Activated CD4-positive, alpha-beta T cell treated with anti-CD3 and anti-CD28 coated beads, Interleukin-10, Interleukin-2, amounts not matched to agents 100 ng/mL and 50 ng/mL, durations not matched to agents 16 hours and 8 hours (primary cell): Measurements from ENCODE around the gene ABCA9.

ENCODE experiments used
- DNase-seq: peaks from one replicate; pipeline ENCODE4 v3.0.0-alpha.2; 2020

Gene ABCA9

DNA sequence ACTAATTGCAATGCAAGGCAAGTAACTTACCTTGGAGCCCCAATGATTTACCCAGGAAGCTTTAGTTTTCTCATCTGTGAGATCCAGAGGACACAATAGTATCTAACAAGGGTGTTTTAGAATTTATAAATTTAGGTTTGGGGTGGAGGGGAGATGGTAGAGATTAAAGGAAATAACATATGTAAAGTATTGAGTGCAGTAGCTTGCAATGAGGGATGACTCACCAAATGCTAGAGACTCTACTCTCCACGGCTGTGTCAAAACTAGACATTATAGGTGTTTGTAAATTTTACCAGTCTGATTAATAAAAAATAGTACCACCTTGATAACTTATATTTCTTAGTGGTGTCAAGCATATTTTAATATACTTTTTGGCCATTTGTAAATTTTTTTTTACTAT, 3.7 kb upstream of the ABCA9 start:
- no peak for DNase-seq

DNA sequence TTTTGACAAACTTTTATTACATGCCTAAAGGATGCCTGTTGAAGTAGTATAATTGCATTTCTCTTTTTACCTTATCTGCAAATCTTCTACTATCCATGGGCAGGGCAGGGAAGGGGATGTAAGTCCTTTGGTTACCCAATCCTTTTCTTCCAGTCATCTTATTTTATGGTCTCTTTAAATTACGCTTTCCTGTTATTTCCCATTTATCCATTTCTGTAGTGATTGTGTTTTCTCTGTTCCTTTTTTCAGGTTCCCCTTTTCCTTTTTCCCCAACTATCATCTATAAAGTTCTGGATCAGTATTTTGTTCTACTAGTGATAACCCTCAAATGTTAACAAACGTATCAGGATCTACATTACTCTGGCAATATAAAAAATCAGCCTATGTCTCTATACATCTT, 3.3 kb upstream of the ABCA9 start:
- DNase-seq, result no peak

DNA sequence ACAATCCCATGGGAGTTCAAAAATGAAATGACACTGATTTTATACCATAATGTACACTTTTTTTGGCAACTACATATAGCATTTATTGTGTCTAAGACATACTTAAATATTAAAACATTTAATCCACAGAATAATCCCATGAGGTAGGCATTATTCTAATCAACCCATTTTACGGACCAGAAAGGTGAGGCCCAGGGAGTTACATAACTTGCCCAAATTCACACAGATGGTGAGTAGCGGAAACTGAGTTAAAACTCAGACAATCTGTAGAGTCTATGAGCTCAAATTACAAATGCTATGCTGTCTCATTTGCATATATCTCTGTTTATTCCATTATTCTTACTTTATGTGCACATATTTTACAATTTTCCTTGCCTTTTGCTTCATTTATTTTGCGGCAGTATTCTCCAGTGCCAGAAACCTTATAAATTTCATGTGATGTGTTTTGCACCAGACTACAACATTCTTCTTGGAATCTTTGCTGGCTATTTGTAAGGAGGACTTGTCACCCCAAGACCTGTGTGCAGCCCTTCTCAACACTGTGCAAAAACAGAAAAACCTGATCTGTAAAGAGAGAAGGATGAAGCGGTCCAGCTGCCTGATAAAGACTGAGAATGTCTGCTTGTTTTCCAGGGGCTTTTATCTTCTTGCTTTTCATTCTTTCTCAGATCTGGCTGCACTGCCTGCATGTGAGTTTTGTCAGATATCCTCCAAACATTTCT, 2.3 kb upstream of the ABCA9 start:
- no peak for DNase-seq

- DNase-seq, result no peak
These were observed 1.2 kb upstream of the ABCA9 start for GRCh38 chr17:69061721-69062556.

DNA sequence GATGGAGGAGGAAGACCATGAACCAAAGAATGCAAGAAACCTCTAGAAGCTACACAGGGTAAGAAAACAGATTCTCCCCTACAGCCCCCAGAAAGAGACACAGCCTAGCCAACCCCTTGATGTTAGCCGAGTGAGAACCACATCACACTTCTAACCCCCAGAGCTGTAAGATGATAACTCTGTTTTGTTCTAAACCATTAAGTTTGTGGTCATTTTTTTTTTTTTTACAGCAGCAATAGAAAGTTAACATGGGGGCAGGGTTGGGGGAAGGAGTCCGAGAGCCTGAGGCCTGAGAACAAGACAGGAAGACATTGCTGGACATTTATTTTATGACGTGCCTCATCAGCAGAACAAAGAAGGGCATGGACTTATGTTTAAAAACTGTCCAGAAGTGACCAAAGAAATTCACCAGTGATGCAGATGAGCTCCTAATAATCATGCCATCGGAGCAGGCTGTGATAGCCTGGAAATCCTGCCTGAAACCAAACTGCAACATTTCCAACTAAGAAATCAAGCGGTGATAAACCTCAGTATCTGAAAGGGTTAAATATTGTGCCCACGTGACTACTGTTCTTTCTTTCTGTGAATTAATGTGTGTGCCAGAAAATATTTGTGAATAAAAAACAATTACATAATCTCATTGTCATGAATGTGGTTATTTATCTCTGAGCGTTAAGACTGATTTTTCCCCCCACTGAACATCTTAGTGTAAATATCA, 1.1 kb downstream of the ABCA9 start:
- DNase-seq, result no peak

GRCh38 chr17:69058165-69058564, 2.6 kb downstream of the ABCA9 start:
- DNase-seq, result no peak

GRCh38 chr17:69057280-69057679, 3.4 kb downstream of the ABCA9 start:
- no peak for DNase-seq

DNA sequence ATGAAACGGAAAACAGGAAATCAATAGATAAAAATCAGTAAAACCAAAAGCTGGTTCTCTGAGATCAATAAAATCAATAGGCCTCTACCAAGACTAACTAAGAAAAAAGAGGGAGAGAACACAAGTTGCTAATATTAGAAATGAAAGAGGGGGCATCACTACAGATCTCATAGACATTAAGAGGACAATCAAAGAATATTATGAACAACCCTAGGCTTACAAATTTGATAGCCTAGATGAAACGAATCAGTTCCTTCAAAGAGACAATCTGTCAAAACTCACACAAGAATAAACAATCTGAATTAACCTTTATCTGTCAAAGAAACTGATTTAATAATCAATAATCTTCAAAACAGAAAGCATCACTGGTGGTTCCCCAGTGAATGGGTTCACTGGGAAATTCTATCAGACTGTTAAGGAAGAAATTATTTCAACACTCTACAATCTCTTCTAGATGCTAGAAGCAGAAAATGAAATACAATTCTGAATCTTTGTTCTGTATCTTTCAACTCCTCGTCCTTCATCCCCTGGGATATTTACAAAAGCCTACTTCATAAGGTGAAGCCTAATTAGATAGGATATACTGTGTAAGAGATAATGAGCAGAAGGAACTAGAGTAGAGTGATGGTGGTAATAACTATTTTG, 4.4 kb downstream of the ABCA9 start:
- DNase-seq, result no peak

- no peak for DNase-seq
These were observed 5.4 kb downstream of the ABCA9 start for GRCh38 chr17:69055334-69055733.

DNA sequence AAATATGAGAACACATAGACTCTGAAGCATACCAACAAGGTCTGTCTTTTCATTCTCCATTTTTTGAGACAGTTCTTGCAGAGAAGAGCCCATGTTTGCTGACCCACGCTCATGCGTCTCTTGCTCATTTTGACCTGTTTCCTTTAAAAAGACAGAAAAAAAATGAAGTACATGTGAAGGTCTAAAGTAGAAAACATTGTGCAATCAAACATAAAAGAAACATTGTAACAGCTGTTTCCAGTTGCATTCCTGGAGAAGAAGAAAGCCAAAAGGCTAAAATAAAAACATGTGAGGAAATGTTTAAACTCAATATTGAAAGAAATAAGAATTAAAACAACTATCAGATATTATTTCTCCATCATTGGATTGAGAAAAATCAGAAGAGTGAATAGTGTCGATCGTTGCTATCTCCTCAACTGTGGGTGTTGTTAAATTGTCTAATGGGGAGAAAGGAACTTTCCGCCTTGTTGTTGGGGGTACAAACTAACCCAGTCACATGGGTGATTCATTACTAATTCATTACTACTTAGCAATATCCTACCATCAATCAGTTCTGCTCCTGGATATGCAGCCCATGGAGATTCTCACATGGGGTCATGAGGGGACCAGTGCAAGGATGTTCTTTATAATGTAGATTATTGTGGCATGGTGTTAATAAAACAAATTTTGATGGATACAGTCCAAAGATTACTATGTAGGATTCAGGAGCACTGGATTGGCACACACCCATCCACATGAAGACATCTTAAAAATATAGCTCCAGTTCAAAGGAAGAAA, 9.5 kb downstream of the ABCA9 start:
- DNase-seq, result no peak

DNA sequence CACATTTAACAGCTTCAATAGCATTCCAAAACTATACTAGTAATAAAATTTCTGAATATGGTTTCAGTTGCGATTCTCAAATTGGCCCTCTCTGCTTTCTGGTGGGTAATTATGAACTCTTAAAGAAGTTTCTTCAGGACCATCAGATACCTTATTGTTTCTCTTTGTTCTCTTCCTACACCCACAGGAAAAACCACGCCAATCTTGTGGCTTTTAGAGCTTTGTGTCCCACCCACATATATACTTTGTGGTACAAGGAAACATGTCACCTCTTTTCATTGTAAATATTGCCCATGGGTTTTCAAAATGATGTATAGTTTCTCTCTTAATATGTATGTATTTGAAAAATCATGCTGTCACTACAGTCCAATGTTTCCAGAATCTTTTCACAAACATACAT, 12.1 kb downstream of the ABCA9 start:
- no peak for DNase-seq

DNA sequence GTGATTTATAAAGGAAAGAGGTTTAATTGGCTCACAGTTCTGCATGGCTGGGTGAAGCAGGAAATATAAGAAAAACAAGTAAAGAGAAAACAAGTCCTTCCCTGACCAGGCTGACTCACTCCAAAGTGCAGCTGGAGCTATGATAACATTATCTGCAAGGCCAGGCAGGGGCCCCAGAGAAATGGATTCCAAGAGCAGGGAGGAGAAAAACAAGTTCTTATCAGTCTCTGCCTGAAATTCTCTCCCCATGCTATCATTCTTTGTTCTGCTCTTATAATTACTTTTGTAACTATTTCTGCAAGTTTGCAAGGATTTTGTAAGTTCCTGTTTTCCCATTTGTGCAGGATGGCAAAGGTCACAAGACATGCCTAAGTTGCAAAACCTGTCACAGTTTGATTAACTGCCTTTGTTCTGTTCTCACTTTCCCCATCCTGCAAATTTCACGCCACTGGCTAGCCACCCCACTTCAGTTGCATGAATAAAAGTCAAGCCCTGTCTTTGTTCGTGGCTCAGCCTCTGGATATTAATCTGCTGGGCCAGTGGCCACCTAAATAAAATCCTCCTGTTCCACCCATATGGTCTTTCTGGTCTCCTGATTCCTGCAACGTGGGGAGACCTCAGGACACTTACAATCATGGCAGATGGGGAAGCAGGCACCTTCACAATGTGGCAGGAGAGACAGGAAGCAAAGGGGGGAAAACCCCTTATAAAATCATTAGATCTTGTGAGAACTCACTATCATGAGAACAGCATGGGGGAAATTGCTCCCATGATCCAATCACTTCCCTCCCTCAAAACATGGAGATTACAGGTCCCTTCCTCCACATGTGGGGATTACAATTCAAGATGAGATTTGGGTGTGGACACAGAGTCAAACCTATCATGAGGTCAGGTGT, 13.1 kb downstream of the ABCA9 start:
- DNase-seq, result no peak

DNA sequence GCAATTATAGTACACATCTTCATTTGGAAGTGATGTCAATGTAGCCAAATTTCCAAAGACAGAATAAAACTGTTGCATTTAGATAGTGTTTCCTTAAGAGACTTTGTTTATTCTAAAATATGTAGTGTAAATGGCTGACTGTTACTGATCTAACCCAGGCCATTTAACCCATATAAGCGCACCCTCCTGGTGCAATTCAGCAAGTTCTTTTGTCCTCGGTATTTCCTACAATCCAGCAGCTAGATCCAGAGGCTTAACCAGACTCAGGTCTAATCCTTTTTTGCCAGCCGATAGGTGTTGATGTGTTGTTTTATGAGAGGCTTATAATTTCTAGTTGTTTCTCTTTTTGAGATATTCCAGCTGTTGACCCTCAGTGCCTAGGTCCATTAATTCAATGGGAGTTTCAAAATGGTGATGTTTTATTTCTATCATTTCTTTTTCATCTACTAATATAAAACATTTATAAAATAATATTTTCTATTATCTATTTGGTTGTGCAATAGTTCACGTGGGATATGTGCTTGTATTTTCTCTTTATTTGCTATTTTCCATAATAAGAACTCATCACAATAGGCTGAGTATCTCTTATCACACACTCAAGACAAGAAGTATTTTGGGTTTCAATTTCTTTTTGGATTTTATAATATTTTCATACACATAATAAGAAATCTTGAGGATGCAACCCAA, 14.5 kb downstream of the ABCA9 start:
- no peak for DNase-seq

- no peak for DNase-seq
These were observed 15.1 kb downstream of the ABCA9 start for GRCh38 chr17:69045646-69046045.

DNA sequence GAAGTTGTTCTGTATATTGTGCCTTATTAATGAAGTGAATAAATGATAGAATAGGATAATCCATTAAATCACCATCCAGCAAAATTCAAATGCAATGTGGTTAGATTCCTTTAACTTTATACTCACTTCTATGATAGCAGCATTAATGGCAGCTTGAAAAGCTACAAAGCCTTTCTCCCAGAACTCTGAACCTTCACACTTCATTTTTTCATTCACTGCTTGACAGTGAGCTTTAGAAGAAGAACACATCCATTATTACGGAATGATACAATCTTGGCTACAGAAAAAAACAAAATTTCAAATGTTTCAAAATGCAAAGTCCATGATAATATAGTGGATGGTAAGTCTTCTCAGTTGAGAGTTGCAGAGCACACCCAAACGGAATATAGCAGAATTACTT, 16.4 kb downstream of the ABCA9 start:
- no peak for DNase-seq

GRCh38 chr17:69043098-69043734, 17.5 kb downstream of the ABCA9 start:
- no peak for DNase-seq

DNA sequence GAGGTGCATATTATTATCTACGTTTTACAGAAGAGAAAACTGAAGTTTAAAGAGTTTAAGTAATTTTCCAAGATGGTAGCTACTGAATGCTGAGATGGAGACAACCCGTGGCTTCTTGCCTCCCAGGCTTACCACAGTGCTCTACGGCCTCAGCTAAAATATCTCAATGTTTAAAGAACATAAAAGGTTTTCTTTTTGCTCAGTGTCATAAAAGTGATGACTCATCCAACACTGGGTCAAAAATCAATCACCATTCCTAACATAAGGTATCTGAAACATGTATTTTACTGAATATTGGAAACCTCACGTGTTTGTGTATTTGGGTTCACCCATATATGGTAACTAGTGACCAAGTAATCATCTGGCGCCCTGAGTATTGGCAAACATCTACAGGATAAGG, 18.4 kb downstream of the ABCA9 start:
- no peak for DNase-seq

DNA sequence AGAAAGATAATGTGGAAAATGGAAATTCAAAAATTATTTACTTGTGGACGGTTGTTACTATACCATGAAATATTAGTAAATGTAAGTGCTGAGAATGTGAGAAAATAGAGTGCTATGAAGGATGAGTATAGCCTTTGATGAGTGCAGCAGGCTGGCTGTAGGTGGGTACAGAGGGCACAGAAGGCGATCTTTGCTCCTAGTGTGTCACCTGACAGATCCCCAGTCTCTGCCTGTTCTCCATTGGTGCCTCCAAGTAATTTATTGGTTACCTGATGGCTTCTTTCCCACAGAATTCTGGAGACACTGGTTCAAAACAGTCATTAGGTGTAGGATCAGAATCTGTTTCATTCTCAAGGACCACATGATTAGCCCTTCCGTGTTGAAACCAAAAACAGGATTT, 28.9 kb downstream of the ABCA9 start:
- DNase-seq, result no peak

- DNase-seq, result no peak
These were observed 30.6 kb downstream of the ABCA9 start for GRCh38 chr17:69030169-69030568.

GRCh38 chr17:69018687-69019086, 42.0 kb downstream of the ABCA9 start:
- no peak for DNase-seq
